ENCODE results near the gene TPSG1.

DNA sequence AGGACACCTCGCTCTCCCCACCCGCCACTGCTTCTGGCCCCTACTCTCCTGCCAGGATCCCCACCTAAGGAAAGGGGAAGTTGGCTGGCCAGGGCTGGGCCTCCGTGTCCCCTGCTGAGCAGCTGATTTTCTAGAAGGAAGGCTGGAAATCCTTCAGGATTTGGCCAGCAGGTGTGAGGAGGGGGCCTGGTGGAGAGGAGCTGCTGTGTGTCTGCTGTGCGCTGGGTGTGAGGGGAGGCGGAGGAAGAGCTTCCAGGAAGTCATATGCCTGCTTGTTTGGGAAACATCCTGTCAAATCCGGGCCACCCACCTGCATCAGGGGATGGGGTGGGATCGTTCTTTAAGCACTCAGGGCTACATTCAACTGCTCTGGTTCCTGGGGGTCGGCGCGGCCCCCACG lies 28.6 kb downstream of the TPSG1 start:
- TF ChIP-seq, protein P1, sequence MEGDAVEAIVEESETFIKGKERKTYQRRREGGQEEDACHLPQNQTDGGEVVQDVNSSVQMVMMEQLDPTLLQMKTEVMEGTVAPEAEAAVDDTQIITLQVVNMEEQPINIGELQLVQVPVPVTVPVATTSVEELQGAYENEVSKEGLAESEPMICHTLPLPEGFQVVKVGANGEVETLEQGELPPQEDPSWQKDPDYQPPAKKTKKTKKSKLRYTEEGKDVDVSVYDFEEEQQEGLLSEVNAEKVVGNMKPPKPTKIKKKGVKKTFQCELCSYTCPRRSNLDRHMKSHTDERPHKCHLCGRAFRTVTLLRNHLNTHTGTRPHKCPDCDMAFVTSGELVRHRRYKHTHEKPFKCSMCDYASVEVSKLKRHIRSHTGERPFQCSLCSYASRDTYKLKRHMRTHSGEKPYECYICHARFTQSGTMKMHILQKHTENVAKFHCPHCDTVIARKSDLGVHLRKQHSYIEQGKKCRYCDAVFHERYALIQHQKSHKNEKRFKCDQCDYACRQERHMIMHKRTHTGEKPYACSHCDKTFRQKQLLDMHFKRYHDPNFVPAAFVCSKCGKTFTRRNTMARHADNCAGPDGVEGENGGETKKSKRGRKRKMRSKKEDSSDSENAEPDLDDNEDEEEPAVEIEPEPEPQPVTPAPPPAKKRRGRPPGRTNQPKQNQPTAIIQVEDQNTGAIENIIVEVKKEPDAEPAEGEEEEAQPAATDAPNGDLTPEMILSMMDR (IDR thresholded peaks at IDR 0.05; ENCODE audit: insufficient read depth, low read length, poor library complexity, severe bottlenecking) = no peak
- TF ChIP-seq EZH2phosphoT487 (conservative IDR thresholded peaks at IDR 0.05; ENCODE audit: low read length) = no peak

All from SU-DHL-6 (cell line).